NT2/D1 (cell line): ENCODE data around the gene LHX8.

Source experiments
- SUZ12 ChIP-seq: IDR thresholded peaks from 2 replicates; pipeline ENCODE4 v1.6.1; 2011; ENCODE audit not compliant: insufficient read length, insufficient read depth; ENCODE audit errors: extremely low read depth
- ZNF274 ChIP-seq: IDR thresholded peaks from 2 replicates; pipeline ENCODE4 v1.6.1; 2011; ENCODE audit warnings: mild to moderate bottlenecking, low read depth, low read length

DNA sequence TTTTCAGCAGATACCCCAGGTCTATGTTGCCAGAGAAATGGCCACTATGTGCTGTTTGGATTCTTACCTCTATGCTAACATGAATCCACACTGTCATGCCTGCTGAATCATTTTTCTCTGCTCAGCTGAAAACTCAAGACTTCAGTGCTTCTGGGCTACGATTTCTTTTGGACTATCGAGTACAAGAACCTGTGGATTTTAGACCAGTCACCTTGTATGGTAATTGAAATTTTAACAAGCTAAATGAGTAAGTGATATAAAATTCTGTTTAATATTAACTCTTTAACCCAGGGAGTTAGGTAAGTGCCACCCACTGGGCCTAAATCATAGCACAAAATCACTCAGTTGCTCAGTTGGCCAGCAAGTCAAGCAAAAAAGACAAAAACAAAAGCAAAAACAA, 35.8 kb downstream of the LHX8 start:
- TF ChIP-seq ZNF274 (no peak), SUZ12 (no peak)
